Middle frontal gyrus (tissue), 1 donor: Measurements from ENCODE around the gene SLC1A5.
"Not testable (repeated sequence)": the region's sequence is repeated elsewhere in the genome, so short reads cannot be mapped to it uniquely, and the experiment has no call there.

Experiments
- DNase-seq: peaks from one replicate; pipeline ENCODE4 v3.0.0-alpha.2; 2015; ENCODE audit warnings: low spot score; ENCODE audit errors: extremely low spot score

SLC1A5 gene

DNA sequence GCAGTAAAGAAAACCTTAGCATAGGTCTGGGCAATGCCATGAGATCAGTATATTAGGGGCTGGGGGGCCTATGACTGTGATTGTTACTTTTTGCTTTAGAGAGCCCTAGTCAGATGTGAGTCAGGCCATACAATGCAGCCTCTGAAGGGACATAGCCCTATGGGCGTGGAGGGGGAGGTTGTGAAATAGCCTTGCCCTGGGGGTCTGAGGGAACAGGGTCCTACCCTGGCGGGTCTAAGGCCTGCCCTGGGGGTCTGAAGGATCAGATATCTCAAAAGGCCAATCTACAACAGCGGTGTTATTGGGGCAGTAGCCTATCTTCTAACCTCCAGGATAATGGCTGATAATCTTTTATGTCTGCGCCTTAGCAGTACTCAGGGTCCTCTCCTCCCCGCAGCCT lies 13.8 kb upstream of the SLC1A5 start:
- DNase-seq, result no peak

- DNase-seq, result no peak
Measured at GRCh38 chr19:46798713-46799112, 10.3 kb upstream of the SLC1A5 start.

- DNase-seq, result no peak
Measured at GRCh38 chr19:46797881-46798280, 9.5 kb upstream of the SLC1A5 start.

DNA sequence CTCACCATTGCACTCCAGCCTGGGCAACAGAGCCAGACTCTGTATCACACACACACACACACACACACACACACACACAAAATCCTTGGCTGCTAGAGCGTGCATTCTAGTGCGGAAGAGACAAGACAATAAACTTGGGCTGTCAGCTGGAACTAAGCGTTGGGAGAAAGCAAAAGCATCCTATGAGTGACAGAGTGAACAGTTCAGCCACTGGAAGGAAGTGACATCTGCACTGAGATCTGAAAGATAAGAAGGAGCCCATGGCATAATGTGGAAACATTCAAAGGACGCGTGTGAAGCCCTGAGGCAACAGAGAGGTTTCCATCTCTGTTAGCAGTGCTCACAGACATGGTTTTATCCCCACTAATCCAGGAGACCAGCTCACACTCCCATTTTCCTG lies 3.5 kb upstream of the SLC1A5 start:
- DNase-seq, result no peak

DNA sequence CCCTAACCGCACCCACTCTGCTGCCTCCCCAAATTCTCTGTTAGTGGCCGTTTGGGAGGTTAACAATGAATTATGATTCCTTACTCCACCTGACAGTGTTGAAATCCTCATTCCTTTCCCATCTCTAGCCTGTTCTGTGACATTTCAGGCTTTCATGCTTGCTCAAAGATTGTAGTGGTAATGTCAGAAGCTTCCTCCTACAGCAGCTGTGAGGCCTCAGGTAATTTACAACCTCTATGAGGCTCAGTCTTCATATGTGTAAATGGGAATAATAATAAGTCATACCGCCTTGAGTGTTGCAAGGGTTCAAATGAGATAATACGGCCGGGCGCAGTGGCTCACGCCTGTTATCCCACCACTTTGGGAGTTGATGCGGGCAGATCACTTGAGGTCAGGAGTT lies 977 bp upstream of the SLC1A5 start:
- no peak for DNase-seq

DNA sequence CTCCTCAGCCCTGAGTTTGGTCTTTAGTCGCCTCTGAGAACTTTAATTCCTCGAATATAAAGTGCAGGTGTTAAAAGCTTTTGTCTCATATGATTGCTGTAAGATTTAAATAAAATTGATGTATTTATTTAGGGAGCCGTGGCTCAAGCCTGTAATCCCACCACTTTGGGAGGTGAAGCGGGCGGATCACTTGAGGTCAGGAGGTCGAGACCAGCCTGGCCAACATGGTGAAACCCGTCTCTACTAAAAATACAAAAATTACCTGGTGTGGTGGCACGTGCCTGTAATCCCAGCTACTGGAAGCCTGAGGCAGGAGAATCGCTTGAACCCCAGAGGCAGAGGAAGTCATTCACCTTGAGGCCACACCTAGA lies 559 bp upstream of the SLC1A5 start:
- no peak for DNase-seq

- no peak for DNase-seq
Measured at GRCh38 chr19:46787331-46788261, 798 bp downstream of the SLC1A5 start.

GRCh38 chr19:46787040-46787330 lies 1.4 kb downstream of the SLC1A5 start:
- no peak for DNase-seq

GRCh38 chr19:46786236-46787039 lies 2.0 kb downstream of the SLC1A5 start:
- DNase-seq, result no peak

DNA sequence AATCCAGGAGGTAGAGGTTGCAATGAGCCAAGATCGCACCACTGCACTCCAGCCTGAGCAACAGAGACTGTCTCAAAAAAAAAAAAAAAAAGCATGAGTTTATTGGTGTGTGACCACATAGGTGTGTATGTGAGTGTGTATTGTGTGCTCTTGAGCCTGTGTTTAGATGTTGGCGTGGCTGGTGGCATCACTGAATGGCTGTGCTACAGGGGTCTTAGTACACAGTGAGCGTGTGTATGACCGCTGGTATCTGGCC lies 2.5 kb downstream of the SLC1A5 start:
- no peak for DNase-seq

GRCh38 chr19:46785054-46785979 lies 3.1 kb downstream of the SLC1A5 start:
- no peak for DNase-seq

- DNase-seq, result no peak
Measured at GRCh38 chr19:46784262-46785053, 3.9 kb downstream of the SLC1A5 start.

GRCh38 chr19:46783670-46784069 lies 4.7 kb downstream of the SLC1A5 start:
- no peak for DNase-seq

DNA sequence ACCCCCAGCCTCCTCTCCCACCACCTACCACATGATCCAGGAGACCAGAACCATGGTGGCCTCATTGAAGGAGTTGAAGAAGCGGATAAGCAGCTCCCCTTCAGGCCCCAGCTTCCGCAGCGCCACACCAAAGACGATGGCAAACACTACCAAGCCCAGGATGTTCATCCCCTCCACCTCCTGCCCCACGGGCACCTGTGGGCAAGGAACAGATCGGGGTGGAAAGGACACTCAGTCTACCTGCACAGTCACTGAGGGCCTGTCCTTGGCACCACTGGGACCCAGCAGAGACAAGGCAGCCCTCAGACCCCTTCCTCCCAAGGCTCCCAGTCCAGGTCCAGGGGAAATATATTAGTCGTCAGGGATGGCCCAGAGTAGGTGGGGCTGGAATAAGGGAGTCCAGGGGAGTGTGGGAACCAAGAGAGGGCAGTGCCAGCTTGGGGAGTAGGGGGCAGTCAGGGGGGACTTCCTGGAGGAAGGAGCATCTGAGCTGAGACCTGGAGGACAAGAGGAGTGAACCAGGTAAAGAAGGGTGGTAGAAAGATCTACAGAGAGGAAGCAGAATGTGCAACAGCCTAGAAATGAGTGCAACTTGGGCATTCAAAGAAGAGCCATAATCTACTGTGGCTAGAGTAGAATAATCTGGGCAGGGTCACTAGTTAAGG lies 5.9 kb downstream of the SLC1A5 start:
- no peak for DNase-seq

DNA sequence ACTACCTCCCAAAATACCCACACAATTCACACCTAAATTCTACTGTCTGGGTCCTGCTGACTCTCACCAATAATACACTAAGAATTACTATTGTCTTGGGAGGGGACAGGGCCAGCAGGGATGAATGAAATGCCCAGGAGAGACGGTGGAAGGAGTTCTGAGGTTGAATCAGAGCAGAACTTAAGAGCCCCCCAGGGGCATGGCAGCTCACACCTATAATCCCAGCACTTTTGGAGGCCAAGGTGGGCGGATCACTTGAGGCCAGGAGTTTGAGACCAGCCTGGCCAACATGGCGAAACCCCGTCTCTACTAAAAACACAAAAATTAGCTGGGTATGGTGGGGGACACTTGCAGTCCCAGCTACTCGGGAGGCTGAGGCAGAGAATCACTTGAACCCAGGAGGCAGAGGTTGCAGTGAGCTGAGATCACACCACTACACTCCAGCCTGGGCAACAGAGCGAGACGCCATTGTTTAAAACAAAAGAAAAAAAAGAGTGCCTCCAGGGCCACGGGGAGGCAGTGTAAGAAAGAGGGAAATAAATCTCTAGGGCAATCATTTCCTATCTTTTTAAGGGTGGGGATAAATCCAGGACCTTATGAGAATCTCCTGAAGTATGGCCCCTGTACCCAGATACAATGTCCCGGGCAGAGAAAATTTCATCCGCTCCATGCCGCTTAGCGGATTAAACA lies 10.3 kb downstream of the SLC1A5 start:
- DNase-seq, result not testable (repeated sequence)

GRCh38 chr19:46776927-46777911 lies 11.2 kb downstream of the SLC1A5 start:
- DNase-seq, result no peak

DNA sequence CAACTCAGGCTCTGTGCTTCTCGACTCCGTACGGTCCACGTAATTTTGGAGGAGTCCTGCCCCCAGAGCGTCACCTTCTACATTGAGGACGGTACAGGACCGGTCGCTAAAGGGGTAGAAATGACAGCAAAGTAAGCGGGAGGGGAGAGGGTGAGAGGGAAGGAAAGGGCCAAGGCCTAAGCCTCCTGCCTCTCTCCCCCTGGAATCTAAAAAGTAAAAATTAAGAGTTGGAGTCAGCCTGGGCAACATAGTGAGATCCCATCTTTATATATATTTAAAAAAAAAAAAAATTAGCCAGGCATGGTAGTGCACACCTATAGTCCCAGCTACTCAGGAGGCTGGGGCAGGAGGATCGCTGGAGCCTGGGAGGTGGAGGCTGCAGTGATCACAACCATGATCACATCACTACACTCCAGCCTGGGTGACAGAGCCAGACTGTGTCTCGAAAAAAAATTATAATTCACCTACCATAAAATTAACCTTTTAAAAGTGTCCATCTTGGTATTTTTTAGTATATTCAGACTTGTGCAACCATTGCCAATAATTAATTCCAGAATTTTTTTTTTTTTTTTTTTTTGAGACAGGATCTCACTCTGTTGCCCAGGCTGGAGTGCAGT lies 12.6 kb downstream of the SLC1A5 start:
- no peak for DNase-seq

GRCh38 chr19:46773018-46773399 lies 15.4 kb downstream of the SLC1A5 start:
- DNase-seq, result no peak
